C4-2B (cell line): ENCODE results near the gene GALT.

Experiments used
- H3K27ac ChIP-seq: fragments of 450-650 bp; 2 replicates; pipeline ENCODE4 v1.5.1; 2017
- ZFX ChIP-seq: fragments of 450-650 bp; IDR thresholded peaks from 2 replicates; pipeline ENCODE4 v1.6.1; 2017
- TF ChIP-seq, protein P1 (sequence below): fragments of 450-650 bp; conservative IDR thresholded peaks from 2 replicates; pipeline ENCODE4 v1.5.1; 2017; ENCODE audit warnings: mild to moderate bottlenecking

The GALT gene

DNA sequence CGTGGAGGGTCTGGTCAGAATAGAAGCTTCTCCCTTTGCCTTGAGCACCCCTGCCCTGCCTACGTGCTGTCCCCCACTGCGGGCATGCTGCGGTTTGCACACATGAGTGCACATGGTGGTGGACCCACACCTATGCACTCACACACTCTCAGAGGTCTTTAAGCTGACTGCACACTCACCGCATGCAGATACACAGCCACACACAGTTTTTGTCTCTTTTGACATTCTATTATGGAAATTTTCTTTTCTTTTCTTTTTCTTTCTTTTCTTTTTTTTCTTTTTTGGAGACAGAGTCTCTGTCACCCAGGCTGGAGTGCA is 17.0 kb upstream of the GALT start:
- no peak for TF ChIP-seq ZFX
- H3K27ac ChIP-seq, result no peak overlapping the region

GRCh38 chr9:34630402-34631154 is 15.9 kb upstream of the GALT start:
- H3K27ac ChIP-seq, result no peak overlapping the region
- TF ChIP-seq ZFX, result no peak
- TF ChIP-seq, protein P1, sequence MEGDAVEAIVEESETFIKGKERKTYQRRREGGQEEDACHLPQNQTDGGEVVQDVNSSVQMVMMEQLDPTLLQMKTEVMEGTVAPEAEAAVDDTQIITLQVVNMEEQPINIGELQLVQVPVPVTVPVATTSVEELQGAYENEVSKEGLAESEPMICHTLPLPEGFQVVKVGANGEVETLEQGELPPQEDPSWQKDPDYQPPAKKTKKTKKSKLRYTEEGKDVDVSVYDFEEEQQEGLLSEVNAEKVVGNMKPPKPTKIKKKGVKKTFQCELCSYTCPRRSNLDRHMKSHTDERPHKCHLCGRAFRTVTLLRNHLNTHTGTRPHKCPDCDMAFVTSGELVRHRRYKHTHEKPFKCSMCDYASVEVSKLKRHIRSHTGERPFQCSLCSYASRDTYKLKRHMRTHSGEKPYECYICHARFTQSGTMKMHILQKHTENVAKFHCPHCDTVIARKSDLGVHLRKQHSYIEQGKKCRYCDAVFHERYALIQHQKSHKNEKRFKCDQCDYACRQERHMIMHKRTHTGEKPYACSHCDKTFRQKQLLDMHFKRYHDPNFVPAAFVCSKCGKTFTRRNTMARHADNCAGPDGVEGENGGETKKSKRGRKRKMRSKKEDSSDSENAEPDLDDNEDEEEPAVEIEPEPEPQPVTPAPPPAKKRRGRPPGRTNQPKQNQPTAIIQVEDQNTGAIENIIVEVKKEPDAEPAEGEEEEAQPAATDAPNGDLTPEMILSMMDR, result no peak

DNA sequence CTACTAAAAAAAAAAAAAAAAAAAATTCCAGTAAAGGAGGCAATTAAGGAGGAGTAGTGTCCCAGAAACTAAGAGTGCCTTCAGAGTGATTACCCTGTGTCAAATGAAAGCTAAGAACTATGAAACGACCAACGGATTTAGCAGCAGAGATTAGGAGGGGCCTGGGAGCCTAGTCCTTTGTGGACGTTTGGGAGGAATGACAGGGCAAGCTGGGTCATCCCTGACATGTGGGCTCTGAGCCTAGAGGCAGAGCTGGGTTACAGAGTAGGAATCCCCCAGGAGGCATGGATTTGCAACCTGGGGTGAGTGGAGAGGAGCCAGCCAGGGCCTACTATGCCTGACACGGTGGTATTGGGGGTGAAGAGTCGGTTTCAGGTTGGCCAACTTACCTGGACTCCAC is 13.3 kb upstream of the GALT start:
- TF ChIP-seq, protein P1, result no peak
- no peak for TF ChIP-seq ZFX
- no peak overlapping the region for H3K27ac ChIP-seq

DNA sequence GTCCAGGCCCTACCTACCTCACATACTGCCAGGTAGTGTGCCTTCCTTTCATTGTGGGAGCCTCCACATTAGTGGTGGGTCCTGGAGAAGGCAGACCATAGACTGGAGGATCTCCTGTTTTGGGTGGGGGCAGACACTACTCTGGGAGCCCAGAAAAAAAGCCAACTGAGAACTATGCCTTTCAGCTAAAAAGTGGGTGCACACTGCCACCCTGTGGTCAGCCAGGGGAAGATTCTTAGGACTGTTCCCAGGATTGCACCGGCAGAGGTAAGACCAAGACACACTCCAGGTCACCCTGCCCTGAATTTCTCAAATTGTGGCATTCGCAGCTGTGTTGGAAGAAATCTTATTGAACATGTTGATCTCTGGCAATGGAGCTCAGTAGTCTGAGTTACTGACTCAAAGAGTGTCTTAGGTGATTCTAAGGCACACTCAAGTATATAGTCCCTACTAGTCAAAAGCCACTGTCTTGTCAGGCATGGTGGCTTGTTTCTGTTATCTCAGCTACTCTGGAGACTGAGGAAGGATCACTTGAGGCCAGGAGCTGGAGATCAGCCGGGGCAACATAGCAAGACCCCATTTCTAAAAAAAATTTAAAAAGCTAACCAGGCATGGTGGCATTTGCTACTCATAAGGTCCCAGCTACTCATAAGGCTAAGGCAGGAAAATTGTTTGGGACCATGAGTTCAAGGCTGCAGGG is 12.5 kb upstream of the GALT start:
- TF ChIP-seq ZFX, result no peak
- TF ChIP-seq, protein P1, result peak; percentile 95
- H3K27ac ChIP-seq, result no peak overlapping the region

DNA sequence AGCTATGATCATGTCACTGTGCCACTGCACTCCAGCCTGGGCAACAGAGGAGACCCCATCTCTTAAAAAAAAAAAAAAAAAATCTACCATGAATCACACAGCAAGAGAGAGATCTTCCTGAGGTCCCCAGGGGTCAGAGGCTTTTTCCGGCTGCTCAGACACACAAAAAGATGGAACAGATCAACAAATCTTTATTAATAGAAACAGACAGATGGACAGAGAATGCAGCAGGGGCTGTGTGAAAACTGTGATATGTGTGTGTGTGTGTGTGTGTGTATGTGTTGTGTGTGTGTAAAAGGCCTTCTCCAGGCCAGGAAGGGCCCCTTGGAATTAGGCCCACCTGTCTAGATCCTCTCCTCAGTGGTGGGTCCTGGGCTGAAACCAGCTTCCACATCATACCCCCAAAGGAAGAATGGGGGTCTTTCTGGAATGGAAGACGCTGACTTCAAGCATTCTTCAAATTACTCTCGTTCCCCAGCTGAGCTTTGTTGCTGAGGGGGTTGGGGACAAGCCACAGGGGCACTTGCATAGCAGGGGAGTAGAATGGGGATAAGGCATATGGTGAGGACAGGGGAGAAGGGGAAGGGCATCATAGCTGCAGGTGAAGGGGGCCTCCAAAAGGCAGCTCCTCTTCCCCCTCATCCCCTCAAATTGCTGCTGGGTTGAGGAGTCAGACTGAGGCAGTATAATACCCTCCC is 11.8 kb upstream of the GALT start:
- TF ChIP-seq ZFX, result no peak
- no peak overlapping the region for H3K27ac ChIP-seq

DNA sequence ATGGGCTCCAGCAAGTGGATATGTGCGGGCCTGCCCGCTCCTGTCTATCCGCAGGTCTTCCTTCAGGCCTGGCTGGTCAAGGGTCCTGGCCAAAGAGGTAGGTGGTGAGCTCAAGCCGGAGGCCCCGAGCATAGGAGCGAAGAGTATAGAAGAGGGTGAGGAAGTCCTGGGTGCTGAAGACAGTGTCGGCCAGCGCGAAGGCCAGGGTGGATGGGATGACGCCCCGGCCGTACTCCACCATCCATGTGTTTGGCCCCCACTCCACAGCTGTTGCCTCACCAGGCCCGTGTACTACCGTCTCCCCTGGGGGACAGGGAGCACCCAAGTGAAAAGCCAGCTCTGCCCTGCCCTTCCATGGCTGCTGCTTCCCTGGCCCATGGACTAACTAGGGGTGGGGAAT is 10.9 kb upstream of the GALT start:
- no peak overlapping the region for H3K27ac ChIP-seq

GRCh38 chr9:34636791-34637355 is 9.6 kb upstream of the GALT start:
- H3K27ac ChIP-seq, result peak overlapping the region; percentile 95
- TF ChIP-seq, protein P1, result no peak
- TF ChIP-seq ZFX, result no peak

More for the DNA sequence above, 10.9 kb upstream of the GALT start:
- TF ChIP-seq ZFX, result no peak
- TF ChIP-seq, protein P1, result no peak
